Measurements from ENCODE around the gene ARF3. TPM values are rescaled to one million over a fixed set of nuclear protein-coding genes. Genes with fewer than 3 reads are reported as not detected.

The ARF3 gene
- total and polyA plus RNA-seq, 2 donors (not counting 1 experiment from before 2014, with no cell fraction given), result 28.1 to 182 TPM

DNA sequence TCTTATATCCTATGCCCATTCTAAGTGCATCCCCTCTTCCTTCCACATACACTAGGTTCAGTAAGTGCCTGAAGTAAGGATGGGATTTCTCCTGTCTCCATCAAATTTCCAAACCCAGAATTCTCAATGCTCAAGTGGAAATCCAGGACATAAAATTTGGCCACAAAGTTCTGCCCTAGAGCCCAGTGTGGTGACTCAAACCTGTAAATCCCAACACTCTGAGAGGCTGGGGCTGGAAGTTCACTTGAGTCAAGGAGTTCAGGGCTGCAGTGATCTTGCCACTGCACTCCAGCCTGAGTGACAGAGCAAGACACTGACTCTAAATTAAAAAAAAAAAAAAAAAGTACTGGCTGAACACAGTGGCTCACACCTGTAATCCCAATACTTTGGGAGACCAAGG, 4.5 kb upstream of the ARF3 start:
- Histone ChIP-seq H3K4me1 (ENCODE audit: control insufficient read depth, extremely low read depth, insufficient read depth, low read length) (peaks cover 5% of the 10 kb centered on the region), H3K27me3 (ENCODE audit: control insufficient read depth, insufficient read depth, low read length) (peaks cover 23% of the 10 kb centered on the region), H3K4me2 (ENCODE audit: extremely low read depth, insufficient read depth, low read length) (no peak overlapping the region), H3K4me3 (replicated peaks in 1 of 4; ENCODE audit: control extremely low read depth in 1 of 4, insufficient read depth in 1 of 4, low read depth in 3 of 4, low read length in 4 of 4) (no peak overlapping the region), H3K9me3 (ENCODE audit: control insufficient read depth, insufficient read depth, low read depth, low read length) (no peaks in the 10 kb centered on the region), H3K27ac (ENCODE audit: insufficient read depth, low read length) (no peak overlapping the region), H3K9ac (ENCODE audit: insufficient read depth, low read length) (no peak overlapping the region), H3K79me2 (ENCODE audit: control insufficient read depth, insufficient read depth, low read length) (peaks cover 5% of the 10 kb centered on the region), H2AFZ (ENCODE audit: low read length) (no peak overlapping the region), H3K36me3 (ENCODE audit: control insufficient read depth, insufficient read depth, low read length) (no peaks in the 10 kb centered on the region), H4K20me1 (ENCODE audit: control insufficient read depth, extremely low read depth, insufficient read depth, low read length) (no peaks in the 10 kb centered on the region)
- no peak for DNase-seq (ENCODE audit: low read depth in 2 of 2)
- no peak for TF ChIP-seq EZH2 (IDR thresholded peaks at IDR 0.05; ENCODE audit: low read length, missing control alignments)
- TF ChIP-seq, protein P1, sequence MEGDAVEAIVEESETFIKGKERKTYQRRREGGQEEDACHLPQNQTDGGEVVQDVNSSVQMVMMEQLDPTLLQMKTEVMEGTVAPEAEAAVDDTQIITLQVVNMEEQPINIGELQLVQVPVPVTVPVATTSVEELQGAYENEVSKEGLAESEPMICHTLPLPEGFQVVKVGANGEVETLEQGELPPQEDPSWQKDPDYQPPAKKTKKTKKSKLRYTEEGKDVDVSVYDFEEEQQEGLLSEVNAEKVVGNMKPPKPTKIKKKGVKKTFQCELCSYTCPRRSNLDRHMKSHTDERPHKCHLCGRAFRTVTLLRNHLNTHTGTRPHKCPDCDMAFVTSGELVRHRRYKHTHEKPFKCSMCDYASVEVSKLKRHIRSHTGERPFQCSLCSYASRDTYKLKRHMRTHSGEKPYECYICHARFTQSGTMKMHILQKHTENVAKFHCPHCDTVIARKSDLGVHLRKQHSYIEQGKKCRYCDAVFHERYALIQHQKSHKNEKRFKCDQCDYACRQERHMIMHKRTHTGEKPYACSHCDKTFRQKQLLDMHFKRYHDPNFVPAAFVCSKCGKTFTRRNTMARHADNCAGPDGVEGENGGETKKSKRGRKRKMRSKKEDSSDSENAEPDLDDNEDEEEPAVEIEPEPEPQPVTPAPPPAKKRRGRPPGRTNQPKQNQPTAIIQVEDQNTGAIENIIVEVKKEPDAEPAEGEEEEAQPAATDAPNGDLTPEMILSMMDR (conservative IDR thresholded peaks at IDR 0.05 in 1 of 2, IDR thresholded peaks at IDR 0.05 in 1 of 2; ENCODE audit: low read depth in 1 of 2, low read length in 2 of 2), result no peak

DNA sequence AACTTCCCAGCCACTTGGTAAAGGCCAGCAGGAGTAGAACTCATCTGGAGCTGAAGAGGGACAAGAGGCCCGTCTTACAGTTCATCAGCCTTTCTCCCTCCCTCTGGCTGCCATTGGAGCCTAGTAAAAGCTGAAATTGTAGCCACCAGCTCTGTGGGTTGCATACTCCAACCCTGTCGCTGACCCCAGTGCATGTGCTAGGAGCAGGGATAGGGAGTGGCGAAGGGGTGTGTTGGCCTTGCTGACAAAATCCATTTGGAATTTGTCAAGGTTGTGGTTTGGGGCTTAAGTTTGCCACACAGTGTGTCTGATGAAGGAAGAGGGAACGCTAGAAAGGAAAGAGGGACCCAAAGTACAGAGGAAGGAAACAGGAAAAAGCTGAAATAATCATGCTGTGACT, 4.0 kb upstream of the ARF3 start:
- Histone ChIP-seq H3K4me2 (ENCODE audit: extremely low read depth, insufficient read depth, low read length) (no peak overlapping the region), H3K79me2 (ENCODE audit: control insufficient read depth, insufficient read depth, low read length) (peaks cover 8% of the 10 kb centered on the region), H3K9me3 (ENCODE audit: control insufficient read depth, insufficient read depth, low read depth, low read length) (no peaks in the 10 kb centered on the region), H3K4me1 (ENCODE audit: control insufficient read depth, extremely low read depth, insufficient read depth, low read length) (peaks cover 5% of the 10 kb centered on the region), H4K20me1 (ENCODE audit: control insufficient read depth, extremely low read depth, insufficient read depth, low read length) (no peaks in the 10 kb centered on the region), H3K36me3 (ENCODE audit: control insufficient read depth, insufficient read depth, low read length) (no peaks in the 10 kb centered on the region), H3K4me3 (replicated peaks in 1 of 4; ENCODE audit: control extremely low read depth in 1 of 4, insufficient read depth in 1 of 4, low read depth in 3 of 4, low read length in 4 of 4) (no peak overlapping the region), H2AFZ (ENCODE audit: low read length) (no peak overlapping the region), H3K9ac (ENCODE audit: insufficient read depth, low read length) (no peak overlapping the region), H3K27ac (ENCODE audit: insufficient read depth, low read length) (no peak overlapping the region), H3K27me3 (ENCODE audit: control insufficient read depth, insufficient read depth, low read length) (peaks cover 19% of the 10 kb centered on the region)
- TF ChIP-seq EZH2 (IDR thresholded peaks at IDR 0.05; ENCODE audit: low read length, missing control alignments), result no peak
- TF ChIP-seq, protein P1 (conservative IDR thresholded peaks at IDR 0.05 in 1 of 2, IDR thresholded peaks at IDR 0.05 in 1 of 2; ENCODE audit: low read depth in 1 of 2, low read length in 2 of 2), result no peak
- no peak for DNase-seq (ENCODE audit: low read depth in 2 of 2)

DNA sequence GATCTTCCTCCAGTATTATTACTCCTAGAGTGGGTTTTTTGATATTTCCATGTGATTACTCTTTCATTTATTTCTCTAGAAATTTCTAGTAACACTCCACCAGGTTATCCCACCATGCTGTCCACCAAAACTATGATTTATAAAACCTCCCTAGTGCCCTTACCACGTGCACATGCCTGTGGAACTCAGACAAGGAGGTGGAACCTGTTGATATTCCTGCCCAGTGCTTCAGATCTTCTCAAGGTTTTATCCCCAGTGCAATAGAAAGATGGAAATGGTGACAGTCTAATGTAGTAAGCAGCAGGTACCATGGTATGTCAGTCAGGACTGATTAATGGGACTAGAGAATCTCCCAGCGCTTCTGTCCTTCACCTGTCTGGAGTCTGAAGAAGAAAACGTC, 3.5 kb upstream of the ARF3 start:
- Histone ChIP-seq H3K4me1 (ENCODE audit: control insufficient read depth, extremely low read depth, insufficient read depth, low read length) (peaks cover 7% of the 10 kb centered on the region), H3K27me3 (ENCODE audit: control insufficient read depth, insufficient read depth, low read length) (peaks cover 14% of the 10 kb centered on the region), H3K4me2 (ENCODE audit: extremely low read depth, insufficient read depth, low read length) (no peak overlapping the region), H3K9me3 (ENCODE audit: control insufficient read depth, insufficient read depth, low read depth, low read length) (no peaks in the 10 kb centered on the region), H3K36me3 (ENCODE audit: control insufficient read depth, insufficient read depth, low read length) (no peaks in the 10 kb centered on the region), H3K4me3 (replicated peaks in 1 of 4; ENCODE audit: control extremely low read depth in 1 of 4, insufficient read depth in 1 of 4, low read depth in 3 of 4, low read length in 4 of 4) (no peak overlapping the region), H3K27ac (ENCODE audit: insufficient read depth, low read length) (no peak overlapping the region), H3K9ac (ENCODE audit: insufficient read depth, low read length) (no peak overlapping the region), H2AFZ (ENCODE audit: low read length) (no peak overlapping the region), H3K79me2 (ENCODE audit: control insufficient read depth, insufficient read depth, low read length) (peaks cover 12% of the 10 kb centered on the region), H4K20me1 (ENCODE audit: control insufficient read depth, extremely low read depth, insufficient read depth, low read length) (no peaks in the 10 kb centered on the region)
- no peak for DNase-seq (ENCODE audit: low read depth in 2 of 2)
- TF ChIP-seq EZH2 (IDR thresholded peaks at IDR 0.05; ENCODE audit: low read length, missing control alignments), result no peak
- TF ChIP-seq, protein P1 (conservative IDR thresholded peaks at IDR 0.05 in 1 of 2, IDR thresholded peaks at IDR 0.05 in 1 of 2; ENCODE audit: low read depth in 1 of 2, low read length in 2 of 2), result no peak
